Measurements from ENCODE around the gene SLC23A1.

GRCh38 chr5:139379626-139380449 lies 3.3 kb downstream of the SLC23A1 start:
- TF ChIP-seq POLR2AphosphoS5 (IDR thresholded peaks at IDR 0.05; ENCODE audit: low read depth, low read length) (no peak), CTCF (IDR thresholded peaks at IDR 0.05) (no peak), REST (IDR thresholded peaks at IDR 0.05; ENCODE audit: insufficient read depth in 1 of 2, low read depth in 2 of 2, low read length in 1 of 2) (no peak)

Data from Panc1 (cell line).